Measurements from ENCODE around the gene ARHGDIA. TPM values are rescaled to one million over a fixed set of nuclear protein-coding genes. Genes with fewer than 3 reads are reported as not detected.

The ARHGDIA gene
- total and polyA plus RNA-seq, 12 donors, result 89.9 to 263 (median 110) TPM

DNA sequence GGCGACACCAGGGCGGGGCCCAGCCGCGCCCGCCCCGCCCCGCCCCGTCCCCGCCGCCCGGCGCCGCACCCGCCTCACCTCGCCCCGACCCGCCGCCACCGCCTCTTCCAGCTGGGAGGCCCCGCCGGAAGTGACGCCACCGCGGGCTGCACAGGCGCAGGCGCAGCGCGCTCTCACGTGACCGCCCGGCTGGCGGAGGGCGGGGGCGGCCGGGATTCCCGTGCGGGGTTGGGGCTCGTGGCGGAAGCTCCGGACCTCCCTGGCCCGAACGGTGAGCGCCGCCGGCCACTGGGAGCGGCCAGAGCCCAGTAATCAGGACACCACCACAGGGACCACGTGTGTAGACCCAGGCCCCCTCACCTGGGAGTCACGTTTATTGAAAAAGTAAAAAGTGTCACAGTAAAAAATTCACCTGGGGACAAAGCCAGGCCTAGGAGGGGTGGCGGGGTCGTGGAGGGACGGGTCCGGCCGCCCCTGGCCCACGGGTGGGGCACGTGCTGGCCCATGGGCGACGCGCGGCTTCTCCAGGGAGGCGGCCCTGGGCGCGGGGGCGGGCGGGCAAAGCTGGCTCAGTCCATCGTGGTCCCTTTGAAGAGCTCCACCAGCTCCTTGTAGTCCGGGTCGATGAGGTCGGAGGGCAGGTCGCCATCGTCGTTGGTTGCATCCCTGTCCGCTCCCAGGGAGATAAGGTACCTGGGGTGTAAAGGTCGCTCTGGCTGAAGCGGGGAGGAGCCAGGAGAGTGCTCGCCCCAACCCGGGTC is 37.8 kb downstream of the ARHGDIA start, which contains the start of gene MCRIP1:
Gene MCRIP1, minus strand, starts transcription at position 132 of the 761 bp plus-strand sequence. CDS start 8,785 bp downstream, outside the sequence.
- WGBS, 2 donors, result 2 to 3% methylated on average over 61 to 74 of the region's 76 CpGs
- Histone ChIP-seq H3K27me3 (no peaks in the 10 kb centered on the region), H3K36me3 (peaks cover 0 to 5% (median 0%) of the 10 kb centered on the region in 9 donors), H3K27ac (peak within 1 kb of the TSS; percentile 72 to 99 (median 94)), H3K4me1 (peaks cover 12 to 36% (median 28%) of the 10 kb centered on the region in 9 donors), H3K9me3 (no peaks in the 10 kb centered on the region), H3K4me3 (peak within 1 kb of the TSS; percentile 77 to 94 (median 90))
- TF ChIP-seq, protein P1, sequence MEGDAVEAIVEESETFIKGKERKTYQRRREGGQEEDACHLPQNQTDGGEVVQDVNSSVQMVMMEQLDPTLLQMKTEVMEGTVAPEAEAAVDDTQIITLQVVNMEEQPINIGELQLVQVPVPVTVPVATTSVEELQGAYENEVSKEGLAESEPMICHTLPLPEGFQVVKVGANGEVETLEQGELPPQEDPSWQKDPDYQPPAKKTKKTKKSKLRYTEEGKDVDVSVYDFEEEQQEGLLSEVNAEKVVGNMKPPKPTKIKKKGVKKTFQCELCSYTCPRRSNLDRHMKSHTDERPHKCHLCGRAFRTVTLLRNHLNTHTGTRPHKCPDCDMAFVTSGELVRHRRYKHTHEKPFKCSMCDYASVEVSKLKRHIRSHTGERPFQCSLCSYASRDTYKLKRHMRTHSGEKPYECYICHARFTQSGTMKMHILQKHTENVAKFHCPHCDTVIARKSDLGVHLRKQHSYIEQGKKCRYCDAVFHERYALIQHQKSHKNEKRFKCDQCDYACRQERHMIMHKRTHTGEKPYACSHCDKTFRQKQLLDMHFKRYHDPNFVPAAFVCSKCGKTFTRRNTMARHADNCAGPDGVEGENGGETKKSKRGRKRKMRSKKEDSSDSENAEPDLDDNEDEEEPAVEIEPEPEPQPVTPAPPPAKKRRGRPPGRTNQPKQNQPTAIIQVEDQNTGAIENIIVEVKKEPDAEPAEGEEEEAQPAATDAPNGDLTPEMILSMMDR (IDR thresholded peaks at IDR 0.05), result no peak
- ATAC-seq (peak; percentile 85 to 96 (median 94)), DNase-seq (peak; percentile 94 to 97)
- intact Hi-C loops (cut with DNase I), result loop anchor here in 1 of 10 donors (5.0 kb wide), 1 partner anchor 39 kb away; the partner anchor contains the start of gene ARHGDIA

DNA sequence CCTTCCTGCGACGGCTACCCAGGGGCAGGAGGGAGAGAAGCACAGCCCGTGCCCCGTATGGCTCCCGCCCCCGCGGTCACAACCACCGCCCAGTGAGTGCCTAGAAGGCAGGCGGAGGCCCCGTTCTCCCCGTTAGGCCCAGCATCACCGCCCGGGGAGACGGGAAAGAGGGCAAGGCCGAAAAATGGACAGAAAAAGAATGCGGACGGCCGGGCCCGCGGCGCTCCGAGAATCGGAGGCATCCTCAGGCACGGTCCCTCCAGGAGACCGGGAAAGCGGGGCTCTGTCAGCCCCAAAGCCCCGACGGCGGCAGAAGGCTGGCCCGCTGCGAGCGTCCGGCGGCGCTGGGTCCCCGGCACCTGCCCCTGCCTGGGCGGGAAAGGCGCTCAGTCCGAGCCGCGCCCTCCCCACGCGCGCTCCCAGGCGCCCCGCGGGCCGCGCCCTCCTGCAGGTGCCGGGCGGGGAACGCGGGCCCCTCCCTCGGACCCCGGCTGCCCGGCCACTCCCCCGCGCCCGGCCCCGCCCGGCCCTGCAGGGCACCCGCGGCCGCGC is 38.5 kb downstream of the ARHGDIA start:
- ATAC-seq (peak in 7 of 8 donors; percentile 12 to 66 (median 31)), DNase-seq (no peak)
- H3K4me3 ChIP-seq, result peak overlapping the region; percentile 61 to 94 (median 89)
- H3K4me1 ChIP-seq, result peaks cover 12 to 37% (median 28%) of the 10 kb centered on the region in 9 donors
- 0 to 1% methylated on average over 42 to 65 of the region's 65 CpGs for WGBS, 2 donors
- H3K27ac ChIP-seq, result peak overlapping the region; percentile 72 to 96 (median 92)
- intact Hi-C loops (cut with DNase I), result loop anchor here in 1 of 10 donors (5.0 kb wide), 1 partner anchor 40 kb away; the partner anchor contains the start of gene ARHGDIA
- peaks cover 0 to 5% (median 0%) of the 10 kb centered on the region in 9 donors for H3K36me3 ChIP-seq
- H3K27me3 ChIP-seq, result no peaks in the 10 kb centered on the region
- H3K9me3 ChIP-seq, result no peaks in the 10 kb centered on the region
- TF ChIP-seq, protein P1 (IDR thresholded peaks at IDR 0.05), result no peak

DNA sequence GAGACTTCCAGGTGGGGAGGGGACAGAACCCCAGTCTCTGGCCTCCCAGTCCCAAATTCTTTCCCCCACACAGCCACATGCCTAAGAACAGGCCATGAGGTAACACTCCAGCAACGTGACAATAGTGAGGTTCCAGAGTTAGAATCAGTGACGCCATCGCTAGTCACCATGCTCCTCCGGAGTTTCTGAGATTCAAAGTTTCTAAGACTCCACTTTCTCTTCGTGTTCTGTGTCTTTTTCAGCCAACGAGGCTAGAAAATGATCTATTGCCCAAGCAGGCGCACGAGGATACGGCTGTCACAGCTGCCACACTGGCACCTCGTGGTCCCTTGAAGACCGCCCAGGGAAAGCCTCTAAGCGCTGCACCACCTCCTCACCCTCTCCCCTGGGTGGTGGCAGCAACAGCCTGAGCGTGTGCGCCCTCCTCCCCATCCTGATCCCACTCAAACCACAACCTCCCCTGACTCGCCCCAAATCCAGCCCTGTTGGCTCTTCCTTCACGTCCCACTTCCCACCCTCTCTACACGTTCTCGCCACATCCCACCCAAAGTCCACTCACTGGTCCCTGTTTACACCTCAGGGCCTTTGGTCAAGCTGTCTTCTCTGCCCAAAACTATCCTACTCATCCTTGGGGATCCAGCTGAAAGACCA is 39.1 kb downstream of the ARHGDIA start:
- Histone ChIP-seq H3K27ac (peak overlapping the region; percentile 72 to 96 (median 92)), H3K27me3 (no peaks in the 10 kb centered on the region), H3K4me3 (peak overlapping the region; percentile 61 to 94 (median 89)), H3K36me3 (peaks cover 0 to 5% (median 0%) of the 10 kb centered on the region in 9 donors), H3K4me1 (peaks cover 12 to 37% (median 27%) of the 10 kb centered on the region in 9 donors), H3K9me3 (no peaks in the 10 kb centered on the region)
- intact Hi-C loops (cut with DNase I), result loop anchor here in 1 of 10 donors (5.0 kb wide), 1 partner anchor 40 kb away; the partner anchor contains the start of gene ARHGDIA
- ATAC-seq, result peak in 6 of 8 donors; percentile 23 to 56 (median 45)
- TF ChIP-seq, protein P1 (IDR thresholded peaks at IDR 0.05), result no peak
- WGBS, 2 donors, result 20 to 21% methylated on average over 18 of the region's 18 CpGs
- DNase-seq, result no peak

DNA sequence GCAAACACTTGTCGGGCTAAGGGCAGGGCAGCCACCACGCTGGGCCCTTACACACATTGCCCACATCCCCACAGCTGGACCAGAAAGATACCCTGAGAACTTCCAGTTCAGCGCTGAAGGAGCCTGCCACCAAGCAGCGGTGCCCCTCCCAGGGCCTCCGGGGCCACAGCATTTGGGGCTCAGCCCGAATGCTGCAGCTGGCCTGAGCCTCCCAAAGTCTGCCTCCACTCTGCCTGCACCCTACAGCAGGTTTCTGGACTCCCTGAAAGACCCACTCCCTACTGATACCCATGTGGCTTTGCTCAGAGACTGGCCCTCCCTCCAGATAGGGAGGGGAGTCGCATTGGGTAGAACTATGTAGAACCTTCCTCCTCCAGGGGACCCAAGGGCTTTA is 39.6 kb downstream of the ARHGDIA start:
- DNase-seq (no peak), ATAC-seq (no peak)
- intact Hi-C loops (cut with DNase I), result loop anchor here in 1 of 10 donors (5.0 kb wide), 1 partner anchor 41 kb away; the partner anchor contains the start of gene ARHGDIA
- WGBS, 2 donors, result 85 to 89% methylated on average over 7 of the region's 7 CpGs
- H3K4me3 ChIP-seq, result peak overlapping the region in 2 of 10 donors; percentile 73 to 91
- H3K9me3 ChIP-seq, result no peaks in the 10 kb centered on the region
- TF ChIP-seq, protein P1 (IDR thresholded peaks at IDR 0.05), result no peak
- H3K27me3 ChIP-seq, result no peaks in the 10 kb centered on the region
- H3K4me1 ChIP-seq, result peaks cover 12 to 37% (median 27%) of the 10 kb centered on the region in 9 donors
- H3K27ac ChIP-seq, result peak overlapping the region in 9 of 10 donors; percentile 82 to 96 (median 93)
- H3K36me3 ChIP-seq, result peaks cover 0 to 5% (median 0%) of the 10 kb centered on the region in 9 donors

All from heart right ventricle (tissue), 16 donors.